Measurements from ENCODE around the gene ZBTB8OS.

The ZBTB8OS gene

DNA sequence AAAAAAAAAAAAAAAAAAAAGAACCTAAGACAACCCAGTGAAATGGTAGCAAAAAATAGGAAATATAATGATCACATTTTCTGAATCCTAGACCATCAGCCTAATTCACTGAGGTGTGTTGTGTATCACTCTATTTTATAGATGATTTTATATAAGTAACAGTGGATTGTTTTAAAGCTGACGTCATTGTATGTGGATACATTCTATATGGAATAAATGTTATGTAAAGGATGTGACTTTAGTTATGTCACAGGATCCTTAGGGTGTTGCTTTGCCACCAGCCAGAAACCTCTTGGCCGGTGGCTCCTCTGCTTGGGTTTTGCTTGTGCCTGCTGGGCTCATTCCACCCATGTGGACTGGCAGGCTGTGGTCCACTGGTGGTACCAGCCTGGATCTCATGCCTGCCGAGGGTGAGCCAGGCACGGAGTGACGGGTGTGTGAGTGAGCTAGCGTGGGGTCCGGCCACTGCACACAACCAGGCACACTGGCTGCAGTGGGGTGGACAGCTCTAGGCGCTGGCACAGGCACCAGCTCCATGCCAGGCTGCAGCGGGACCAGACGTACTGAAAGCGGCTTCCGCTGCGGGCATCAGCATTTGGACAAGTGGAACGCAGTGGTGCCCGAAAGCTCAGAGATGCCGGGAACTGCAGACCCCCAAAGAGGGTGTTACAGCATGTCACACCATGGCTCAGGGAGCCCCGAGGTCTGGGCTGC lies 44.5 kb downstream of the ZBTB8OS start:
- Histone ChIP-seq H3K27me3 (ENCODE audit: control insufficient read depth, insufficient read depth, low read length) (no peaks in the 10 kb centered on the region), H3K4me3 (ENCODE audit: low read length) (no peak overlapping the region), H3K36me3 (ENCODE audit: control insufficient read depth, low read depth, low read length) (peaks cover 2% of the 10 kb centered on the region), H3K4me1 (ENCODE audit: control insufficient read depth, low read depth, low read length) (no peaks in the 10 kb centered on the region), H3K27ac (ENCODE audit: low read length) (no peak overlapping the region), H3K9ac (ENCODE audit: low read length) (no peak overlapping the region), H3K9me3 (ENCODE audit: control insufficient read depth, low read depth, low read length) (no peaks in the 10 kb centered on the region)

GRCh38 chr1:32600034-32600433 lies 50.3 kb downstream of the ZBTB8OS start:
- H3K4me1 ChIP-seq (ENCODE audit: control insufficient read depth, low read depth, low read length), result no peaks in the 10 kb centered on the region
- peaks cover 24% of the 10 kb centered on the region for H3K36me3 ChIP-seq (ENCODE audit: control insufficient read depth, low read depth, low read length)
- H3K9ac ChIP-seq (ENCODE audit: low read length), result no peak overlapping the region
- no peak overlapping the region for H3K27ac ChIP-seq (ENCODE audit: low read length)
- no peaks in the 10 kb centered on the region for H3K27me3 ChIP-seq (ENCODE audit: control insufficient read depth, insufficient read depth, low read length)
- no peaks in the 10 kb centered on the region for H3K9me3 ChIP-seq (ENCODE audit: control insufficient read depth, low read depth, low read length)
- H3K4me3 ChIP-seq (ENCODE audit: low read length), result no peak overlapping the region

DNA sequence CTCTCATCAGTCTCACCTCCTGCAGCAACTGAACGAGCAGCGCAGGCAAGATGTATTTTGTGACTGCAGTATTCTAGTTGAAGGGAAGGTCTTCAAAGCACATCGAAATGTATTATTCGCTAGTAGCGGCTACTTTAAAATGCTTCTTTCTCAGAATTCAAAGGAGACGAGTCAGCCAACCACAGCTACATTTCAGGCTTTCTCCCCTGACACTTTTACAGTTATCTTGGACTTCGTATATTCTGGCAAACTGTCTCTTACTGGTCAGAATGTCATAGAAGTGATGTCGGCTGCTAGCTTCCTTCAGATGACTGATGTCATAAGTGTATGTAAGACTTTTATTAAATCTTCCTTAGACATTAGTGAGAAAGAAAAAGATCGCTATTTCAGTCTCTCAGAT lies 57.4 kb downstream of the ZBTB8OS start:
- Histone ChIP-seq H3K4me1 (ENCODE audit: control insufficient read depth, low read depth, low read length) (no peaks in the 10 kb centered on the region), H3K27ac (ENCODE audit: low read length) (no peak overlapping the region), H3K9ac (ENCODE audit: low read length) (no peak overlapping the region), H3K36me3 (ENCODE audit: control insufficient read depth, low read depth, low read length) (peaks cover 19% of the 10 kb centered on the region), H3K9me3 (ENCODE audit: control insufficient read depth, low read depth, low read length) (no peaks in the 10 kb centered on the region), H3K27me3 (ENCODE audit: control insufficient read depth, insufficient read depth, low read length) (no peaks in the 10 kb centered on the region), H3K4me3 (ENCODE audit: low read length) (no peak overlapping the region)

GRCh38 chr1:32580348-32581017 lies 69.9 kb downstream of the ZBTB8OS start:
- H3K4me1 ChIP-seq (ENCODE audit: control insufficient read depth, low read depth, low read length), result no peaks in the 10 kb centered on the region
- no peaks in the 10 kb centered on the region for H3K36me3 ChIP-seq (ENCODE audit: control insufficient read depth, low read depth, low read length)
- H3K4me3 ChIP-seq (ENCODE audit: low read length), result no peak overlapping the region
- H3K27me3 ChIP-seq (ENCODE audit: control insufficient read depth, insufficient read depth, low read length), result no peaks in the 10 kb centered on the region
- H3K9ac ChIP-seq (ENCODE audit: low read length), result no peak overlapping the region
- H3K27ac ChIP-seq (ENCODE audit: low read length), result no peak overlapping the region
- H3K9me3 ChIP-seq (ENCODE audit: control insufficient read depth, low read depth, low read length), result no peaks in the 10 kb centered on the region

Data from iPS-18a (cell line).